ENCODE data around the gene HNRNPH2.

DNA sequence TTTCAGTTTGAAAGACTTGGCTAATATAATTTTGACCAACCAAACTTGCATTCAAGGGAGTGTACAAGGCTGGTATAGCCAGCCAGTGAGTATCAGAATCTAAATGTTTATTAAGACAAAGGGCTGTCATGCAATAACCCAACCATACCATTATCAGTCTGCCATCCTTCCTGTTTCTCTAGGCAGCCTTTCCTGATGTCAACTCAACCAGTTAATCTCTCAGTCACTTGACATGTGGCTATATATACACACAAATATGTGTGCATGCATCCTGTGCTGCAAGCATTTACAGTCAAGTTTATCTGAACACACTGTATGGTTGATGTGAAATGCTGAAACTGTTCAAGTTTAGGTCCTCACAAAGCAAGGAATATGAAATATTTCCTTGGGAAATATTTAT is 39.2 kb upstream of the HNRNPH2 start:
- no peak for TF ChIP-seq EZH2 (IDR thresholded peaks at IDR 0.05; ENCODE audit: low read depth)
- TF ChIP-seq, protein P1, sequence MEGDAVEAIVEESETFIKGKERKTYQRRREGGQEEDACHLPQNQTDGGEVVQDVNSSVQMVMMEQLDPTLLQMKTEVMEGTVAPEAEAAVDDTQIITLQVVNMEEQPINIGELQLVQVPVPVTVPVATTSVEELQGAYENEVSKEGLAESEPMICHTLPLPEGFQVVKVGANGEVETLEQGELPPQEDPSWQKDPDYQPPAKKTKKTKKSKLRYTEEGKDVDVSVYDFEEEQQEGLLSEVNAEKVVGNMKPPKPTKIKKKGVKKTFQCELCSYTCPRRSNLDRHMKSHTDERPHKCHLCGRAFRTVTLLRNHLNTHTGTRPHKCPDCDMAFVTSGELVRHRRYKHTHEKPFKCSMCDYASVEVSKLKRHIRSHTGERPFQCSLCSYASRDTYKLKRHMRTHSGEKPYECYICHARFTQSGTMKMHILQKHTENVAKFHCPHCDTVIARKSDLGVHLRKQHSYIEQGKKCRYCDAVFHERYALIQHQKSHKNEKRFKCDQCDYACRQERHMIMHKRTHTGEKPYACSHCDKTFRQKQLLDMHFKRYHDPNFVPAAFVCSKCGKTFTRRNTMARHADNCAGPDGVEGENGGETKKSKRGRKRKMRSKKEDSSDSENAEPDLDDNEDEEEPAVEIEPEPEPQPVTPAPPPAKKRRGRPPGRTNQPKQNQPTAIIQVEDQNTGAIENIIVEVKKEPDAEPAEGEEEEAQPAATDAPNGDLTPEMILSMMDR (conservative IDR thresholded peaks at IDR 0.05), result no peak

Data from PC-9 (cell line).